CD4-positive, alpha-beta T cell treated with Interleukin-4 for 4 hours (primary cell): ENCODE data around the gene TCF7L2.

ENCODE experiments used
- DNase-seq: peaks from one replicate; pipeline ENCODE4 v3.0.0-alpha.2; 2020

The TCF7L2 gene

GRCh38 chr10:113187063-113187777 lies 237.2 kb downstream of the TCF7L2 start:
- no peak for DNase-seq

- no peak for DNase-seq
These were observed 249.4 kb downstream of the TCF7L2 start for GRCh38 chr10:113199459-113199858.

- DNase-seq: no peak
These were observed 252.0 kb downstream of the TCF7L2 start for GRCh38 chr10:113202011-113202410.

GRCh38 chr10:113207924-113208323 lies 257.9 kb downstream of the TCF7L2 start:
- DNase-seq: no peak

- no peak for DNase-seq
These were observed 263.0 kb downstream of the TCF7L2 start for GRCh38 chr10:113213035-113213434.

GRCh38 chr10:113214331-113214730 lies 264.3 kb downstream of the TCF7L2 start:
- no peak for DNase-seq

- no peak for DNase-seq
These were observed 266.1 kb downstream of the TCF7L2 start for GRCh38 chr10:113216102-113216501.
